Panc1 (cell line): ENCODE data around the gene PKNOX2.
"Not testable (repeated sequence)": the region's sequence is repeated elsewhere in the genome, so short reads cannot be mapped to it uniquely, and the experiment has no call there.

Source experiments
- CTCF ChIP-seq: fragments of 450-650 bp; IDR thresholded peaks from 2 replicates; pipeline ENCODE4 v1.5.1; 2017; ENCODE audit warnings: mild to moderate bottlenecking
- POLR2AphosphoS5 ChIP-seq: IDR thresholded peaks from 2 replicates; pipeline ENCODE4 v1.6.1; 2012; ENCODE audit warnings: mild to moderate bottlenecking, low read depth, low read length, moderate library complexity
- REST ChIP-seq, 2 experiments: IDR thresholded peaks; 2 replicates each; pipeline ENCODE4 v1.6.1; 2011 to 2012; ENCODE audit warnings: low read depth in 2 of 2, control low read depth in 1 of 2, low read length in 1 of 2, mild to moderate bottlenecking in 1 of 2, moderate library complexity in 1 of 2; ENCODE audit not compliant: insufficient read depth in 1 of 2
- TCF7L2 ChIP-seq: IDR thresholded peaks from 2 replicates; pipeline ENCODE4 v1.6.1; 2011; ENCODE audit warnings: mild to moderate bottlenecking, low read depth, low read length, inconsistent platforms

- not testable (repeated sequence) for TF ChIP-seq CTCF; TCF7L2; REST (IDR thresholded peaks at IDR 0.05; ENCODE audit: insufficient read depth in 1 of 2, low read depth in 2 of 2, low read length in 1 of 2); POLR2AphosphoS5
Observed at GRCh38 chr11:125223161-125223560, 58.6 kb downstream of the PKNOX2 start.
